K562 (cell line): ENCODE data around the gene ARL8A. TPM values are rescaled to one million over a fixed set of nuclear protein-coding genes. Genes with fewer than 3 reads are reported as not detected.

Experiments used
- CHD7 ChIP-seq: fragments of 200-600 bp; sonication (generic); IDR thresholded peaks from one replicate; pipeline ENCODE4 v1.6.1; 2012; ENCODE audit warnings: mild to moderate bottlenecking, low read depth, low read length, inconsistent platforms
- ELF4 ChIP-seq: fragments of 450-650 bp; formaldehyde crosslinking; IDR thresholded peaks from 2 replicates; pipeline ENCODE4 v1.4.0; 2022; ENCODE audit warnings: missing genetic modification characterization
- NR2F6 ChIP-seq: fragments of 450-650 bp; formaldehyde crosslinking; IDR thresholded peaks from 2 replicates; pipeline ENCODE4 v1.4.0; 2020; ENCODE audit warnings: mild to moderate bottlenecking
- PBX2 ChIP-seq, 2 experiments: IDR thresholded peaks in 1 of 2; conservative IDR thresholded peaks in 1 of 2; 2 replicates each; pipeline ENCODE4 v1.6.1; 2016; ENCODE audit warnings: low read depth in 2 of 2, mild to moderate bottlenecking in 1 of 2, missing compliant biosample characterization in 1 of 2, missing genetic modification characterization in 1 of 2, moderate library complexity in 1 of 2
- RFX1 ChIP-seq: fragments of 450-650 bp; IDR thresholded peaks from 2 replicates; pipeline ENCODE4 v1.6.1; 2016; ENCODE audit warnings: mild to moderate bottlenecking, moderate library complexity
- ZEB2 ChIP-seq: fragments of 450-650 bp; IDR thresholded peaks from 2 replicates; pipeline ENCODE4 v1.6.1; 2016
- ZFP36 ChIP-seq: fragments of 150-350 bp; IDR thresholded peaks from 2 replicates; pipeline ENCODE4 v1.6.1; 2018; ENCODE audit warnings: low read length, low read depth; ENCODE audit not compliant: partially characterized antibody
- ZNF449 ChIP-seq: fragments of 250-450 bp; sonication (Bioruptor Pico); IDR thresholded peaks from 2 replicates; pipeline ENCODE4 v1.8.0; 2022; ENCODE audit warnings: moderate library complexity, mild to moderate bottlenecking, inconsistent platforms
- ZNF511 ChIP-seq: sonication (generic); formaldehyde crosslinking; IDR thresholded peaks from 2 replicates; pipeline ENCODE4 v1.8.0; 2022; ENCODE audit warnings: mild to moderate bottlenecking, missing genetic modification reagents
- polyA plus RNA-seq, 8 experiments: library from polyadenylated mRNA; depleted of rRNA in 4 of 8; stranded (reverse) in 5 of 8; unstranded in 3 of 8; fragments of >200 nt; fragmentation: Nextera tagmentation in 2 of 8; fragmentation: Illumina TruSeq in 1 of 8; extraction: Ambion mirVana in 2 of 8; extraction: Trizol in 1 of 8; gene quantifications; 2 replicates each; pipeline versions ENCODE4 v1.2.1 to v1.2.3, GENCODE V29; 2011 to 2014; ENCODE audit warnings: inconsistent platforms in 1 of 8, missing spikeins in 1 of 8
- total RNA-seq, 7 experiments: library from RNA; depleted of rRNA in 6 of 7; stranded (reverse); fragments of >200 nt in 6 of 7; fragmentation: Illumina TruSeq in 2 of 7; extraction: Trizol in 2 of 7; gene quantifications; 2 replicates each; pipeline versions ENCODE4 v1.2.1 to v1.2.3, GENCODE V29; 2011 to 2021; ENCODE audit warnings: low replicate concordance in 1 of 7

ARL8A gene
- total and polyA plus RNA-seq, 9 of the 15 experiments (the other 6 are each of a cell fraction or from before 2014, with no cell fraction given), result 0.17 to 27.3 (median 15.6) TPM

GRCh38 chr1:202143011-202143767, 1.3 kb downstream of the ARL8A start (continued):
- TF ChIP-seq CHD7 (no peak), ZEB2 (0 out of 2 replicates have a peak, but pooled peaks have one; percentile 36), ZNF449 (CRISPR knock-in tag) (0 out of 2 replicates have a peak, but pooled peaks have one; percentile 32), ZFP36 (no peak), ELF4 (CRISPR knock-in tag) (no peak), NR2F6 (CRISPR knock-in tag) (no peak), ZNF511 (CRISPR knock-in tag) (no peak; the same call in 1 of the 2 replicates), PBX2 (CRISPR knock-in tag; IDR thresholded peaks at IDR 0.05; ENCODE audit: low read depth) (0 out of 2 replicates have a peak, but pooled peaks have one; percentile 22), PBX2 (tag; conservative IDR thresholded peaks at IDR 0.05; ENCODE audit: low read depth) (no peak), RFX1 (no peak)
